ENCODE results near the gene ZAR1. TPM values are rescaled to one million over a fixed set of nuclear protein-coding genes. Genes with fewer than 3 reads are reported as not detected.
"Not testable (repeated sequence)": the region's sequence is repeated elsewhere in the genome, so short reads cannot be mapped to it uniquely, and the experiment has no call there.

Gene ZAR1
- total and polyA plus RNA-seq, 4 donors, result 0.22 TPM; not detected in 3

DNA sequence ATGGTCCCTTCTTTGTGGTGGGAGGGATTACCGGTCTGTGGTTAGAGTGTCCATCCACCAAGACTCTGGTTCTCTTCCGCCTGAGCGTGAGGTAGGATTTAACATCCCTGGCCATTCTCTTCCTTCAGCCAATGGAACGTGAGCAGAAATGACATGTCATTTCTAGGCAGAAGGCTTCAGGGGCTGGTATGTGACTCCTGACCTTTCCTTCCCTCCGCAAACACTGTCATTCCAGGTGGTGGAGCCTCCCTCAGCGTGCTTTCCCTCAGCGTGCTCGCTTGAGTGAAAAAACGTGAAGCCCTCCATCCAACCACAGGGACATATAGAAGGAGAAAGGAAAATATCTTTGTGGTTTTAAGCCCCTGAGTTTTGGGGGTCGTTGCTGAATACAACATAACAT is 40.9 kb upstream of the ZAR1 start:
- WGBS, 2 donors, result 93 to 94% methylated on average over 10 of the region's 10 CpGs

DNA sequence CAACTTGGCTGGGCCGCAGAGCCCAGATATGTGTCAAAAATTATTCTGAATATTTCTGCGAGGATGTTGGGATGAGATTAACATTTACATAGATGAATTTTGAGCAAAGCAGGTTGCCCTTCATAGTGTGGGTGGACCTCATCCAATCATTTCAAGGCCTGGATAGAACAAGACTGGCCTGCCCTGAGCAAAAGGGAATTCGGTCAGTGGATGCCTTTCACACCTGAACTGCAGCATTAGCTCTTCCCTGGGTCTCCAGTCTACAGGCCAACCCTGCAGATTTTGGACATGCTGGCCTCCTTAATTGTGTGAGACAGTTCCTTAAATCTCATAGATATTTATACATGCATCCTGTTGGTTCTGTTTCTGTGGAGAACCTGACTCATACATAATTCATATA is 39.3 kb upstream of the ZAR1 start:
- no peaks in the 10 kb centered on the region for H3K4me1 ChIP-seq (ENCODE audit: control insufficient read depth in 5 of 5, insufficient read depth in 5 of 5, low read length in 5 of 5)
- H3K27ac ChIP-seq (ENCODE audit: low read depth in 1 of 2, low read length in 1 of 2), result no peak overlapping the region
- no peaks in the 10 kb centered on the region for H3K9me3 ChIP-seq (ENCODE audit: control insufficient read depth in 4 of 4, insufficient read depth in 3 of 4, low read length in 3 of 4)
- H3K9ac ChIP-seq (ENCODE audit: insufficient read depth in 1 of 2, low read length in 2 of 2), result no peak overlapping the region
- H3K36me3 ChIP-seq (ENCODE audit: control insufficient read depth in 4 of 4, insufficient read depth in 4 of 4, low read length in 4 of 4), result no peaks in the 10 kb centered on the region
- H3K4me3 ChIP-seq, result no peak overlapping the region
- H3K27me3 ChIP-seq (ENCODE audit: control insufficient read depth in 3 of 3, insufficient read depth in 3 of 3, low read length in 2 of 3), result no peaks in the 10 kb centered on the region
- WGBS, 2 donors, result 97 to 99% methylated on average over 3 of the region's 3 CpGs
- TF ChIP-seq, protein P1, sequence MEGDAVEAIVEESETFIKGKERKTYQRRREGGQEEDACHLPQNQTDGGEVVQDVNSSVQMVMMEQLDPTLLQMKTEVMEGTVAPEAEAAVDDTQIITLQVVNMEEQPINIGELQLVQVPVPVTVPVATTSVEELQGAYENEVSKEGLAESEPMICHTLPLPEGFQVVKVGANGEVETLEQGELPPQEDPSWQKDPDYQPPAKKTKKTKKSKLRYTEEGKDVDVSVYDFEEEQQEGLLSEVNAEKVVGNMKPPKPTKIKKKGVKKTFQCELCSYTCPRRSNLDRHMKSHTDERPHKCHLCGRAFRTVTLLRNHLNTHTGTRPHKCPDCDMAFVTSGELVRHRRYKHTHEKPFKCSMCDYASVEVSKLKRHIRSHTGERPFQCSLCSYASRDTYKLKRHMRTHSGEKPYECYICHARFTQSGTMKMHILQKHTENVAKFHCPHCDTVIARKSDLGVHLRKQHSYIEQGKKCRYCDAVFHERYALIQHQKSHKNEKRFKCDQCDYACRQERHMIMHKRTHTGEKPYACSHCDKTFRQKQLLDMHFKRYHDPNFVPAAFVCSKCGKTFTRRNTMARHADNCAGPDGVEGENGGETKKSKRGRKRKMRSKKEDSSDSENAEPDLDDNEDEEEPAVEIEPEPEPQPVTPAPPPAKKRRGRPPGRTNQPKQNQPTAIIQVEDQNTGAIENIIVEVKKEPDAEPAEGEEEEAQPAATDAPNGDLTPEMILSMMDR (IDR thresholded peaks at IDR 0.05; ENCODE audit: control extremely low read depth, extremely low read depth), result no peak
- ATAC-seq (ENCODE audit: insufficient read depth, low FRiP score) (no peak), DNase-seq (no peak)

More for the DNA sequence above, 40.9 kb upstream of the ZAR1 start:
- Histone ChIP-seq H3K36me3 (ENCODE audit: control insufficient read depth in 4 of 4, insufficient read depth in 4 of 4, low read length in 4 of 4) (no peaks in the 10 kb centered on the region), H3K27ac (ENCODE audit: low read depth in 1 of 2, low read length in 1 of 2) (no peak overlapping the region), H3K4me3 (no peak overlapping the region), H3K27me3 (ENCODE audit: control insufficient read depth in 3 of 3, insufficient read depth in 3 of 3, low read length in 2 of 3) (no peaks in the 10 kb centered on the region), H3K9ac (ENCODE audit: insufficient read depth in 1 of 2, low read length in 2 of 2) (no peak overlapping the region), H3K9me3 (ENCODE audit: control insufficient read depth in 4 of 4, insufficient read depth in 3 of 4, low read length in 3 of 4) (no peaks in the 10 kb centered on the region), H3K4me1 (ENCODE audit: control insufficient read depth in 5 of 5, insufficient read depth in 5 of 5, low read length in 5 of 5) (no peaks in the 10 kb centered on the region)
- no peak for ATAC-seq (ENCODE audit: insufficient read depth, low FRiP score)
- DNase-seq, result no peak
- TF ChIP-seq, protein P1 (IDR thresholded peaks at IDR 0.05; ENCODE audit: control extremely low read depth, extremely low read depth), result no peak

DNA sequence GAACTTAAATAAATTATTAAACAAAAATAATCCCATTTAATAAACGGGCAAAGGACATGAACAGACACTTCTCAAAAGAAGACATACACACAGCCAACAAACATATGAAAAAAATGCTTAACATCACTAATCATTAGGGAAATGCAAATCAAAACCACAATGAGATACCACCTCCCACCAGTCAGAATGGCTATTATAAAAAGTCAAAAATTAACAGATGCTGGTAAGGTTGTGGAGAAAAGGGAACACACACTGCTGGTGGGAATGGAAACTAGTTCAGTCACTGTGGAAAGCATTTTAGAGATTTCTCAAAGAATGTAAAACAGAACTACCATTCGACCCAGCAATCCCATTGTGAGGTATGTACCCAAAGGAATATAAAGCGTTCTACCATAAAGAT is 38.4 kb upstream of the ZAR1 start:
- DNase-seq; H3K36me3 ChIP-seq (ENCODE audit: control insufficient read depth in 4 of 4, insufficient read depth in 4 of 4, low read length in 4 of 4); ATAC-seq (ENCODE audit: insufficient read depth, low FRiP score); H3K27ac ChIP-seq (ENCODE audit: low read depth in 1 of 2, low read length in 1 of 2); H3K4me1 ChIP-seq (ENCODE audit: control insufficient read depth in 5 of 5, insufficient read depth in 5 of 5, low read length in 5 of 5); H3K27me3 ChIP-seq (ENCODE audit: control insufficient read depth in 3 of 3, insufficient read depth in 3 of 3, low read length in 2 of 3); H3K9ac ChIP-seq (ENCODE audit: insufficient read depth in 1 of 2, low read length in 2 of 2); H3K4me3 ChIP-seq; H3K9me3 ChIP-seq (ENCODE audit: control insufficient read depth in 4 of 4, insufficient read depth in 3 of 4, low read length in 3 of 4): not testable (repeated sequence)
- 88 to 96% methylated on average over 3 of the region's 3 CpGs for WGBS, 2 donors

DNA sequence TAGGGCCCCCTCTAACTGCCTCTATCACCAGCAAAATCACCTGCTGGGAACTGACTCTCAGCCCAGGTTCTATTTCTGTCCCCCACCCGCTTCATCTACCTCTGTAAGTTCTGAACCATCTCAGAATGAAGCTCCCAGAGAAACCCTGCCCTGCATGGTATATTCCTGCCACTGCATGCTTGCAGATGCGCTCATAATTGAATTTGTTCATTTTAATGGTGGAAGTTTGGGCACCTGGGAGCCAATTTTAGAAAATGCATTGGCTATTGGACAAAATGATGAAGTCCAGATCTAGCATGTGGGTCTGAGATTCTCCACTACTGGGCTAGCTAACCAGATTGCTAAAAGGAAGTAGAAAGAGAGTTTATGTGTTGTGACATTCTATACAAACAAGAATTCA is 35.5 kb upstream of the ZAR1 start:
- TF ChIP-seq, protein P1 (IDR thresholded peaks at IDR 0.05; ENCODE audit: control extremely low read depth, extremely low read depth), result no peak
- no peaks in the 10 kb centered on the region for H3K27me3 ChIP-seq (ENCODE audit: control insufficient read depth in 3 of 3, insufficient read depth in 3 of 3, low read length in 2 of 3)
- H3K36me3 ChIP-seq (ENCODE audit: control insufficient read depth in 4 of 4, insufficient read depth in 4 of 4, low read length in 4 of 4), result no peaks in the 10 kb centered on the region
- H3K4me3 ChIP-seq, result no peak overlapping the region
- H3K4me1 ChIP-seq (ENCODE audit: control insufficient read depth in 5 of 5, insufficient read depth in 5 of 5, low read length in 5 of 5), result no peaks in the 10 kb centered on the region
- ATAC-seq (ENCODE audit: insufficient read depth, low FRiP score) (no peak), DNase-seq (no peak)
- WGBS, 2 donors, result 94% methylated on average over 2 of the region's 2 CpGs
- H3K9me3 ChIP-seq (ENCODE audit: control insufficient read depth in 4 of 4, insufficient read depth in 3 of 4, low read length in 3 of 4), result no peaks in the 10 kb centered on the region
- no peak overlapping the region for H3K27ac ChIP-seq (ENCODE audit: low read depth in 1 of 2, low read length in 1 of 2)
- H3K9ac ChIP-seq (ENCODE audit: insufficient read depth in 1 of 2, low read length in 2 of 2), result no peak overlapping the region
